OCI-LY7 (cell line): ENCODE results near the gene NKPD1. TPM values are rescaled to one million over a fixed set of nuclear protein-coding genes. Genes with fewer than 3 reads are reported as not detected.
A peak's percentile ranks its signal among the peaks of the same experiment; 100 is the strongest.

Source experiments
- BruUV-seq: library from RNA; stranded (reverse); fragments of 400-500 nt; replicated peaks from 2 replicates; lab custom pipeline; 2021; lab: Mats Ljungman, UMichigan
- CTCF ChIA-PET: fragments of 300-600 bp; sonication (Branson Sonifier 250); formaldehyde crosslinking; loops from one replicate; lab custom pipeline; 2022; ENCODE audit warnings: antibody characterized with exemption; ENCODE audit not compliant: unreplicated experiment; lab: Charles Lee
- POLR2A ChIA-PET: fragments of 300-600 bp; sonication (Branson Sonifier 250); formaldehyde crosslinking; loops from one replicate; lab custom pipeline; 2022; ENCODE audit warnings: antibody characterized with exemption; lab: Charles Lee
- DNase-seq: peaks from one replicate; pipeline ENCODE4 v3.0.0-alpha.2; 2015; ENCODE audit warnings: low spot score
- H2AFZ ChIP-seq: fragments of 200-600 bp; sonication (generic), shearing (Covaris generic); 2 replicates; pipeline ENCODE4 v1.6.1; 2014; ENCODE audit warnings: mild to moderate bottlenecking, antibody characterized with exemption, low read length, moderate library complexity
- H3K27ac ChIP-seq: fragments of 200-600 bp; sonication (generic); 2 replicates; pipeline ENCODE4 v1.5.1; 2014; ENCODE audit warnings: mixed run types, low read depth, mild to moderate bottlenecking, moderate library complexity, low read length, inconsistent platforms; ENCODE audit not compliant: poor library complexity, severe bottlenecking
- H3K36me3 ChIP-seq: fragments of 200-600 bp; sonication (generic); 2 replicates; pipeline ENCODE4 v1.6.1; 2014; ENCODE audit warnings: mild to moderate bottlenecking, antibody characterized with exemption, low read length, moderate library complexity, mixed read lengths; ENCODE audit not compliant: insufficient read depth
- H3K4me1 ChIP-seq: fragments of 200-600 bp; sonication (generic); 2 replicates; pipeline ENCODE4 v1.5.1; 2014; ENCODE audit warnings: mild to moderate bottlenecking, low read length; ENCODE audit not compliant: insufficient read depth, poor library complexity, severe bottlenecking
- H3K4me2 ChIP-seq: fragments of 200-600 bp; sonication (generic); 2 replicates; pipeline ENCODE4 v1.6.1; 2014; ENCODE audit warnings: mild to moderate bottlenecking, low read length
- H3K4me3 ChIP-seq: fragments of 200-600 bp; sonication (generic); 2 replicates; pipeline ENCODE4 v1.5.1; 2014; ENCODE audit warnings: mild to moderate bottlenecking, low read depth, low read length; ENCODE audit not compliant: poor library complexity, severe bottlenecking
- H3K79me2 ChIP-seq: fragments of 200-600 bp; sonication (generic); 2 replicates; pipeline ENCODE4 v1.6.1; 2016; ENCODE audit warnings: low read depth, mild to moderate bottlenecking, low read length, moderate library complexity, mixed read lengths; ENCODE audit not compliant: insufficient read depth
- H3K9me2 ChIP-seq: fragments of 200-600 bp; sonication (generic); 2 replicates; pipeline ENCODE4 v1.6.1; 2016; ENCODE audit warnings: mild to moderate bottlenecking, low read length, mixed read lengths; ENCODE audit not compliant: insufficient read depth
- H3K9me3 ChIP-seq: fragments of 200-600 bp; sonication (generic); 2 replicates; pipeline ENCODE4 v1.6.1; 2014; ENCODE audit warnings: mild to moderate bottlenecking, mixed run types, low read length, mixed read lengths
- H4K20me1 ChIP-seq: fragments of 200-600 bp; sonication (generic); 2 replicates; pipeline ENCODE4 v1.6.1; 2014; ENCODE audit warnings: mild to moderate bottlenecking, antibody characterized with exemption, low read length, moderate library complexity, mixed read lengths; ENCODE audit not compliant: insufficient read depth
- EZH2phosphoT487 ChIP-seq: fragments of 200-600 bp; sonication (generic); IDR thresholded peaks from 2 replicates; pipeline ENCODE4 v1.6.1; 2018; ENCODE audit warnings: low read depth, borderline replicate concordance, mild to moderate bottlenecking, mixed run types, antibody characterized with exemption, low read length, moderate library complexity, mixed read lengths
- intact Hi-C: fragments of 100-400 bp; cut with micrococcal nuclease; formaldehyde crosslinking; loops from one replicate; pipeline ENCODE4 v1.10.0; 2022; ENCODE audit not compliant: unreplicated experiment
- total RNA-seq, 2 experiments: library from RNA; depleted of rRNA in 1 of 2; stranded (reverse); fragments of >200 nt in 1 of 2; shearing (Covaris generic) in 1 of 2; gene quantifications; 2 replicates each; pipeline ENCODE4 v1.2.3, GENCODE V29; 2014 to 2022
- TF ChIP-seq, protein P1 (sequence below): fragments of 200-600 bp; sonication (generic); conservative IDR thresholded peaks from 2 replicates; pipeline ENCODE4 v1.5.1; 2014; ENCODE audit warnings: mild to moderate bottlenecking, antibody characterized with exemption, low read length, moderate library complexity, mixed read lengths

NKPD1 gene
- total RNA-seq, 2 experiments from 2014 or later: 0.50 to 1.0 TPM

GRCh38 chr19:45205810-45206209, 45.0 kb upstream of the NKPD1 start:
- Histone ChIP-seq H3K36me3 (no peaks in the 10 kb centered on the region), H4K20me1 (no peaks in the 10 kb centered on the region), H2AFZ (no peak overlapping the region), H3K79me2 (no peaks in the 10 kb centered on the region), H3K4me2 (no peak overlapping the region), H3K4me3 (no peak overlapping the region), H3K9me2 (no peaks in the 10 kb centered on the region), H3K4me1 (no peaks in the 10 kb centered on the region), H3K9me3 (no peaks in the 10 kb centered on the region), H3K27ac (no peak overlapping the region)
- no TSS peak for BruUV-seq
- intact Hi-C loops: no loop called here
- ChIA-PET CTCF (no interaction called here), POLR2A (interaction anchor here (0.6 to 0.7 kb wide), 3 partner anchors 31 to 214 kb away, joined by 3 to 4 read pairs (median 4); no protein-coding TSS in a partner anchor)
- TF ChIP-seq, protein P1, sequence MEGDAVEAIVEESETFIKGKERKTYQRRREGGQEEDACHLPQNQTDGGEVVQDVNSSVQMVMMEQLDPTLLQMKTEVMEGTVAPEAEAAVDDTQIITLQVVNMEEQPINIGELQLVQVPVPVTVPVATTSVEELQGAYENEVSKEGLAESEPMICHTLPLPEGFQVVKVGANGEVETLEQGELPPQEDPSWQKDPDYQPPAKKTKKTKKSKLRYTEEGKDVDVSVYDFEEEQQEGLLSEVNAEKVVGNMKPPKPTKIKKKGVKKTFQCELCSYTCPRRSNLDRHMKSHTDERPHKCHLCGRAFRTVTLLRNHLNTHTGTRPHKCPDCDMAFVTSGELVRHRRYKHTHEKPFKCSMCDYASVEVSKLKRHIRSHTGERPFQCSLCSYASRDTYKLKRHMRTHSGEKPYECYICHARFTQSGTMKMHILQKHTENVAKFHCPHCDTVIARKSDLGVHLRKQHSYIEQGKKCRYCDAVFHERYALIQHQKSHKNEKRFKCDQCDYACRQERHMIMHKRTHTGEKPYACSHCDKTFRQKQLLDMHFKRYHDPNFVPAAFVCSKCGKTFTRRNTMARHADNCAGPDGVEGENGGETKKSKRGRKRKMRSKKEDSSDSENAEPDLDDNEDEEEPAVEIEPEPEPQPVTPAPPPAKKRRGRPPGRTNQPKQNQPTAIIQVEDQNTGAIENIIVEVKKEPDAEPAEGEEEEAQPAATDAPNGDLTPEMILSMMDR: no peak
- no peak for TF ChIP-seq EZH2phosphoT487
- DNase-seq: no peak

DNA sequence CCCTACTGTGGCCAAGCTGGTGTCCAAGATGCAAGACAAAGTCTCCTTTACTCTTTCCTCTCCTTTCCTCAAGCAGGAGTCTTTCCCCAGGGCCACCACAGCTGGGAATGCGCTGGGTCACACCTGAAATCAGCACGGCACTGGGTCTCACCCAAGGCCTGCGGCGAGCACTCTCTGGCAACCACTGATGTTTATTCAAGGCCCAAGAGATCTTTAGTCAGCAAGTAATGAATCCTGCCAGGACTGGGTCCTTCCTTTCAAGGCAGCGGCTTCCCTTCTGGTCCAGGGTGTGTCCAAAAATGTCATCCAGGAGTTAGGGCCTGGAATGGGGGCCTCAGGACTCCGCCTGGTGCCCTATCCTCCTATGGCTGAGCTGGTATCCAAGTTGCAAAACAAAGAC, 41.9 kb upstream of the NKPD1 start:
- H3K27ac ChIP-seq: no peak overlapping the region
- no peak overlapping the region for H3K4me2 ChIP-seq
- CTCF ChIA-PET: no interaction called here
- no peaks in the 10 kb centered on the region for H4K20me1 ChIP-seq
- POLR2A ChIA-PET: no interaction called here
- H3K4me3 ChIP-seq: no peak overlapping the region
- no peak for DNase-seq
- H3K79me2 ChIP-seq: no peaks in the 10 kb centered on the region
- H3K36me3 ChIP-seq: no peaks in the 10 kb centered on the region
- TF ChIP-seq EZH2phosphoT487: no peak
- TF ChIP-seq, protein P1: no peak
- intact Hi-C loops: no loop called here
- no peak overlapping the region for H2AFZ ChIP-seq
- no TSS peak for BruUV-seq
- H3K9me3 ChIP-seq: no peaks in the 10 kb centered on the region
- no peaks in the 10 kb centered on the region for H3K4me1 ChIP-seq
- no peaks in the 10 kb centered on the region for H3K9me2 ChIP-seq

DNA sequence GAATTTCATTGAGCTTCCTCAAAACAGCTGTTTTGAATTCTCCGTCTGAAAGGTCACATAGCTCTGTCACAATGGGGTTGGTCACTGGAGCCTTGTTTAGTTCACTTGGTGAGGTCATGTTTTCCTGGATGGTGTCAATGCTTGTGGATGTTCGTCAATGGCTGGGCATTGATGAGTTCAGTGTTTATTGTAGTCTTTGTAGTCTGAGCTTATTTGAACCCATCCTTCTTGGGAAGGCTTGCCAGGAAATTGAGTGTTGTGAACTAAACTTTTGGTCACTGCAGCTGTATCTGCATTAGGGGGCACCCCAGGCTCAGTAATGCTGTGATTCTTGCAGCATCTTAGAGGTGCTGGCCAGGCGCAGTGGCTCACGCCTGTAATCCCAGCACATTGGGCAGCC, 39.8 kb upstream of the NKPD1 start:
- DNase-seq: no peak
- Histone ChIP-seq H3K4me2 (no peak overlapping the region), H3K36me3 (no peaks in the 10 kb centered on the region), H3K9me2 (no peaks in the 10 kb centered on the region), H3K4me3 (no peak overlapping the region), H4K20me1 (no peaks in the 10 kb centered on the region), H3K27ac (no peak overlapping the region), H3K4me1 (no peaks in the 10 kb centered on the region), H3K9me3 (no peaks in the 10 kb centered on the region), H2AFZ (no peak overlapping the region), H3K79me2 (no peaks in the 10 kb centered on the region)
- intact Hi-C loops: no loop called here
- CTCF ChIA-PET: no interaction called here
- BruUV-seq: no TSS peak
- no peak for TF ChIP-seq EZH2phosphoT487
- TF ChIP-seq, protein P1: peak; percentile 28; the same call in 1 of the 2 replicates
- POLR2A ChIA-PET: interaction anchor here (0.6 to 1.1 kb wide), 2 partner anchors 138 to 159 kb away, joined by 3 to 4 read pairs; no protein-coding TSS in a partner anchor
